ENCODE data around the gene ATG7.

ATG7 gene

GRCh38 chr3:11306817-11307589 lies 34.8 kb downstream of the ATG7 start:
- DNase-seq (ENCODE audit: low read depth) = no peak
- H3K4me3 ChIP-seq (ENCODE audit: low read depth, low read length) = no peak overlapping the region
- no peak for TF ChIP-seq CTCF (IDR thresholded peaks at IDR 0.05; ENCODE audit: low read depth, low read length, missing control alignments)

GRCh38 chr3:11307830-11308432 lies 35.7 kb downstream of the ATG7 start:
- no peak for DNase-seq (ENCODE audit: low read depth)
- no peak overlapping the region for H3K4me3 ChIP-seq (ENCODE audit: low read depth, low read length)
- no peak for TF ChIP-seq CTCF (IDR thresholded peaks at IDR 0.05; ENCODE audit: low read depth, low read length, missing control alignments)

- DNase-seq (ENCODE audit: low read depth) = no peak
- no peak for TF ChIP-seq CTCF (IDR thresholded peaks at IDR 0.05; ENCODE audit: low read depth, low read length, missing control alignments)
- no peak overlapping the region for H3K4me3 ChIP-seq (ENCODE audit: low read depth, low read length)
Measured at GRCh38 chr3:11310258-11310657, 38.1 kb downstream of the ATG7 start.

- no peak overlapping the region for H3K4me3 ChIP-seq (ENCODE audit: low read depth, low read length)
- no peak for TF ChIP-seq CTCF (IDR thresholded peaks at IDR 0.05; ENCODE audit: low read depth, low read length, missing control alignments)
- no peak for DNase-seq (ENCODE audit: low read depth)
Measured at GRCh38 chr3:11312166-11312565, 40.0 kb downstream of the ATG7 start.

- no peak for DNase-seq (ENCODE audit: low read depth)
- no peak for TF ChIP-seq CTCF (IDR thresholded peaks at IDR 0.05; ENCODE audit: low read depth, low read length, missing control alignments)
- no peak overlapping the region for H3K4me3 ChIP-seq (ENCODE audit: low read depth, low read length)
Measured at GRCh38 chr3:11317300-11317699, 45.1 kb downstream of the ATG7 start.

GRCh38 chr3:11322931-11323330 lies 50.7 kb downstream of the ATG7 start:
- TF ChIP-seq CTCF (IDR thresholded peaks at IDR 0.05; ENCODE audit: low read depth, low read length, missing control alignments) = no peak
- no peak for DNase-seq (ENCODE audit: low read depth)
- no peak overlapping the region for H3K4me3 ChIP-seq (ENCODE audit: low read depth, low read length)

- TF ChIP-seq CTCF (IDR thresholded peaks at IDR 0.05; ENCODE audit: low read depth, low read length, missing control alignments) = no peak
- no peak for DNase-seq (ENCODE audit: low read depth)
Measured at GRCh38 chr3:11323813-11324212, 51.6 kb downstream of the ATG7 start.

More at GRCh38 chr3:11323813-11324212, 51.6 kb downstream of the ATG7 start:
- H3K4me3 ChIP-seq (ENCODE audit: low read depth, low read length) = no peak overlapping the region

Data from GM12864 (cell line).